Measurements from ENCODE around the gene MCOLN2. TPM values are rescaled to one million over a fixed set of nuclear protein-coding genes. Genes with fewer than 3 reads are reported as not detected.

MCOLN2 gene
- total and polyA plus RNA-seq, 2 of the 8 experiments (the other 6 are each of a cell fraction or from before 2014, with no cell fraction given): 1.7 to 6.1 TPM

- TF ChIP-seq CHD7 (IDR thresholded peaks at IDR 0.05; ENCODE audit: insufficient replicate concordance, low read length): no peak
- TF ChIP-seq CBX5 (IDR thresholded peaks at IDR 0.05; ENCODE audit: low read depth, low read length): no peak
- TF ChIP-seq RXRA (IDR thresholded peaks at IDR 0.05; ENCODE audit: insufficient read depth, low read depth, low read length): no peak
- no peak for TF ChIP-seq ATF2 (IDR thresholded peaks at IDR 0.05; ENCODE audit: low read length)
- TF ChIP-seq EGR1 (IDR thresholded peaks at IDR 0.05; ENCODE audit: borderline replicate concordance, low read depth, low read length): no peak
- no peak for TF ChIP-seq SAP30 (IDR thresholded peaks at IDR 0.05; ENCODE audit: insufficient read depth, insufficient replicate concordance, low read length)
- TF ChIP-seq BRCA1 (IDR thresholded peaks at IDR 0.05; ENCODE audit: low read depth, low read length): no peak
- TF ChIP-seq KDM1A (IDR thresholded peaks at IDR 0.05; ENCODE audit: borderline replicate concordance, low read length): no peak
- no peak for TF ChIP-seq RBBP5 (IDR thresholded peaks at IDR 0.05; ENCODE audit: borderline replicate concordance, low read depth, low read length)
- TF ChIP-seq GABPA (IDR thresholded peaks at IDR 0.05; ENCODE audit: borderline replicate concordance, insufficient read depth, low read length): no peak
These were observed 28.0 kb downstream of the MCOLN2 start (continued) for GRCh38 chr1:84968865-84969264.

Data from H1 (cell line).